Measurements from ENCODE around the gene ARL4D. TPM values are rescaled to one million over a fixed set of nuclear protein-coding genes. Genes with fewer than 3 reads are reported as not detected.
"Not testable (repeated sequence)": the region's sequence is repeated elsewhere in the genome, so short reads cannot be mapped to it uniquely, and the experiment has no call there.

The ARL4D gene
- total and polyA plus RNA-seq, 2 donors (not counting 3 experiments of a cell fraction or from before 2014, with no cell fraction given): 3.8 to 4.1 TPM

DNA sequence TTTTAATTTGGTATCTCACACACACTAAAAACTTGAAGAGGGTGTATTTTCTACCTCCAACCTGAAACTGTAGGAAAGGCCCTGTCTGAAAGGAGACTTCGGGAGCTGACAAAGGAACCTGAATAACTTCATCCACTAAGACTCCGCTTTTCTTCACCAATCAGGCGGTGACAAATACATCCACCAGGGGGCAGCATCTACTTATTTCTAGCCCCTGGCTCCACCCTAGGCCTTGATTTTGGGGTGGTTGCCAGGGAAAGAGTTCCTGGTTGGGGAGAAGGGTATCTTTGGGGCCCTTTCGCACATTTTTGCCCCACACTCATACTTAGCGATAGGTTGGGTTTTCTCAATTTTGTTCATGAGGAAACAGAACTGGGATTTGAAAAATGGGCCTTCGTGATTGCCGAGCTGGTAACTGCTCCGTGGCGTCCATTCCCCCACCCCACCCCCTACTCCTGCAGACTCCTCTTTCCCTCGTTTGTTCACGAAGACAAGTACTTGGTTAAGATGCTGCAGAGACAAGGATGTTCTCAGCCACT lies 4.8 kb upstream of the ARL4D start:
- no TSS peak for BruUV-seq (replicated peaks)
- no peaks in the 10 kb centered on the region for H3K36me3 ChIP-seq (ENCODE audit: control insufficient read depth in 2 of 2, extremely low read depth in 1 of 2, insufficient read depth in 2 of 2, low read length in 2 of 2)
- H4K20me1 ChIP-seq (replicated peaks; ENCODE audit: control insufficient read depth, extremely low read depth, insufficient read depth, low read length): no peaks in the 10 kb centered on the region
- H3K27me3 ChIP-seq (ENCODE audit: control insufficient read depth in 2 of 2, insufficient read depth in 2 of 2, low read length in 2 of 2): no peaks in the 10 kb centered on the region
- DNase-seq (ENCODE audit: low read depth, low spot score) (peak; percentile 80), FAIRE-seq (peak; percentile 92)
- H3K4me1 ChIP-seq (ENCODE audit: control insufficient read depth, extremely low read depth, insufficient read depth, low read length): peaks cover 8% of the 10 kb centered on the region
- peak overlapping the region; percentile 99 for H2AFZ ChIP-seq (ENCODE audit: low read depth, low read length)
- H3K9me3 ChIP-seq (replicated peaks; ENCODE audit: control insufficient read depth, insufficient read depth, low read length): no peaks in the 10 kb centered on the region
- POLR2A ChIA-PET: interaction anchor here (1.8 to 2.9 kb wide), 3 partner anchors 26 to 90 kb away, joined by 8 to 16 read pairs (median 9); partner anchors contain the start of gene DHX8
- dilution Hi-C loops (cut with MboI; ENCODE audit: extremely low pct_ligation_motif_present, low sequenced_read_pairs) (no loop called here), intact Hi-C loops (cut with micrococcal nuclease) (loop anchor here (1.0 kb wide), 3 partner anchors 26 to 89 kb away; partner anchors contain the start of gene DHX8)
- H3K79me2 ChIP-seq (ENCODE audit: control insufficient read depth, insufficient read depth, low read length): no peaks in the 10 kb centered on the region
- H3K9ac ChIP-seq (replicated peaks; ENCODE audit: extremely low read depth, insufficient read depth, low read length): no peak overlapping the region
- H3K27ac ChIP-seq (ENCODE audit: insufficient read depth, low read depth, low read length): no peak overlapping the region
- no peak overlapping the region for H3K4me3 ChIP-seq (replicated peaks in 1 of 3; ENCODE audit: insufficient read depth in 1 of 3, low read depth in 1 of 3, low read length in 3 of 3)
- H3K9me1 ChIP-seq (replicated peaks; ENCODE audit: control insufficient read depth, extremely low read depth, insufficient read depth, low read length): no peaks in the 10 kb centered on the region
- TF ChIP-seq POLR2AphosphoS5 (IDR thresholded peaks at IDR 0.05; ENCODE audit: insufficient read depth, low read depth, low read length) (no peak), GATA2 (IDR thresholded peaks at IDR 0.05; ENCODE audit: insufficient read depth, insufficient read length, low read depth, low read length) (no peak), MYC (IDR thresholded peaks at IDR 0.05; ENCODE audit: low read depth, low read length) (no peak), FOS (IDR thresholded peaks at IDR 0.05; ENCODE audit: borderline replicate concordance, insufficient read depth, low read length) (no peak), POLR2A (IDR thresholded peaks at IDR 0.05; ENCODE audit: low read depth, low read length) (no peak)
- TF ChIP-seq, protein P1, sequence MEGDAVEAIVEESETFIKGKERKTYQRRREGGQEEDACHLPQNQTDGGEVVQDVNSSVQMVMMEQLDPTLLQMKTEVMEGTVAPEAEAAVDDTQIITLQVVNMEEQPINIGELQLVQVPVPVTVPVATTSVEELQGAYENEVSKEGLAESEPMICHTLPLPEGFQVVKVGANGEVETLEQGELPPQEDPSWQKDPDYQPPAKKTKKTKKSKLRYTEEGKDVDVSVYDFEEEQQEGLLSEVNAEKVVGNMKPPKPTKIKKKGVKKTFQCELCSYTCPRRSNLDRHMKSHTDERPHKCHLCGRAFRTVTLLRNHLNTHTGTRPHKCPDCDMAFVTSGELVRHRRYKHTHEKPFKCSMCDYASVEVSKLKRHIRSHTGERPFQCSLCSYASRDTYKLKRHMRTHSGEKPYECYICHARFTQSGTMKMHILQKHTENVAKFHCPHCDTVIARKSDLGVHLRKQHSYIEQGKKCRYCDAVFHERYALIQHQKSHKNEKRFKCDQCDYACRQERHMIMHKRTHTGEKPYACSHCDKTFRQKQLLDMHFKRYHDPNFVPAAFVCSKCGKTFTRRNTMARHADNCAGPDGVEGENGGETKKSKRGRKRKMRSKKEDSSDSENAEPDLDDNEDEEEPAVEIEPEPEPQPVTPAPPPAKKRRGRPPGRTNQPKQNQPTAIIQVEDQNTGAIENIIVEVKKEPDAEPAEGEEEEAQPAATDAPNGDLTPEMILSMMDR (IDR thresholded peaks at IDR 0.05; ENCODE audit: extremely low read depth in 1 of 2, insufficient read depth in 1 of 2, low read depth in 1 of 2, low read length in 2 of 2): peak; percentile 80 to 85
- TF ChIP-seq, protein P2, sequence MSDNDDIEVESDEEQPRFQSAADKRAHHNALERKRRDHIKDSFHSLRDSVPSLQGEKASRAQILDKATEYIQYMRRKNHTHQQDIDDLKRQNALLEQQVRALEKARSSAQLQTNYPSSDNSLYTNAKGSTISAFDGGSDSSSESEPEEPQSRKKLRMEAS (IDR thresholded peaks at IDR 0.05; ENCODE audit: insufficient read depth, insufficient read length): no peak
- CTCF ChIA-PET: interaction anchor here (0.5 to 18.8 kb wide), 26 partner anchors 9 to 280 kb away, joined by 3 to 434 read pairs (median 4); partner anchors contain the start of gene DHX8
- H3K4me2 ChIP-seq (ENCODE audit: insufficient read depth, low read length): no peak overlapping the region

DNA sequence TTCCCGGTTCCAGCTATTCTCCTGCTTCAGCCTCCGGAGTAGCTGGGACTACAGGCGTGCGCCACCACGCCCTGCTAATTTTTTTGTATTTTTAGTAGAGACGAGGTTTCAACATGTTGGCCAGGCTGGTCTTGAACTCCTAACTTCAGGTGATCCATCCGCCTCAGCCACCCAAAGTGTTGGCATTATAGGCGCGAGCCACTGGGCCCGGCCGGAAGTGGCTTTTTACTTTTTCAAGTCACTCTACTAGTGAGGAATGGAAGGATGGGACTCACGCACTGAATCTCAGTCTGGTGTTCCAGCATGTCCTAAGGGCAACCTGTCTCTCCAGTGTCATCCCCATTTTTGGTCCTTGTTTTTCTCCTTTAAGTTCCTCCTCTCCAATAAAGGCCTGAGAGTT lies 4.1 kb upstream of the ARL4D start:
- peak overlapping the region; percentile 99 for H2AFZ ChIP-seq (ENCODE audit: low read depth, low read length)
- FAIRE-seq; H4K20me1 ChIP-seq (replicated peaks; ENCODE audit: control insufficient read depth, extremely low read depth, insufficient read depth, low read length); BruUV-seq (replicated peaks); H3K9me3 ChIP-seq (replicated peaks; ENCODE audit: control insufficient read depth, insufficient read depth, low read length); H3K4me2 ChIP-seq (ENCODE audit: insufficient read depth, low read length); dilution Hi-C loops (cut with MboI; ENCODE audit: extremely low pct_ligation_motif_present, low sequenced_read_pairs); DNase-seq (ENCODE audit: low read depth, low spot score); H3K27me3 ChIP-seq (ENCODE audit: control insufficient read depth in 2 of 2, insufficient read depth in 2 of 2, low read length in 2 of 2); H3K79me2 ChIP-seq (ENCODE audit: control insufficient read depth, insufficient read depth, low read length); H3K4me1 ChIP-seq (ENCODE audit: control insufficient read depth, extremely low read depth, insufficient read depth, low read length); H3K9me1 ChIP-seq (replicated peaks; ENCODE audit: control insufficient read depth, extremely low read depth, insufficient read depth, low read length); H3K4me3 ChIP-seq (replicated peaks in 1 of 3; ENCODE audit: insufficient read depth in 1 of 3, low read depth in 1 of 3, low read length in 3 of 3); H3K36me3 ChIP-seq (ENCODE audit: control insufficient read depth in 2 of 2, extremely low read depth in 1 of 2, insufficient read depth in 2 of 2, low read length in 2 of 2); H3K27ac ChIP-seq (ENCODE audit: insufficient read depth, low read depth, low read length); H3K9ac ChIP-seq (replicated peaks; ENCODE audit: extremely low read depth, insufficient read depth, low read length): not testable (repeated sequence)
- intact Hi-C loops (cut with micrococcal nuclease): loop anchor here (1.0 kb wide), 3 partner anchors 26 to 89 kb away; partner anchors contain the start of gene DHX8
- POLR2A ChIA-PET: interaction anchor here (2.7 to 2.9 kb wide), 2 partner anchors 34 to 89 kb away, joined by 9 to 16 read pairs; partner anchors contain the start of gene DHX8
- CTCF ChIA-PET: interaction anchor here (0.6 to 18.8 kb wide), 20 partner anchors 10 to 279 kb away, joined by 3 to 434 read pairs (median 4); partner anchors contain the start of gene DHX8

All from endothelial cell of umbilical vein (primary cell).